OCI-LY1 (cell line): ENCODE data around the gene IL23A.

Source experiments
- CTCF ChIP-seq: fragments of 200-600 bp; sonication (generic), shearing (Covaris generic); IDR thresholded peaks from 2 replicates; pipeline ENCODE4 v1.5.1; 2017; ENCODE audit warnings: mild to moderate bottlenecking, antibody characterized with exemption, low read length, moderate library complexity, mixed read lengths
- EZH2 ChIP-seq: fragments of 200-600 bp; sonication (generic), shearing (Covaris generic); IDR thresholded peaks from 2 replicates; pipeline ENCODE4 v1.8.0; 2017; ENCODE audit warnings: borderline replicate concordance, mixed run types, mild to moderate bottlenecking, antibody characterized with exemption, low read length, moderate library complexity, mixed read lengths

GRCh38 chr12:56341616-56342015, 2.9 kb downstream of the IL23A start:
- TF ChIP-seq CTCF (no peak), EZH2 (no peak)
